B cell (primary cell): ENCODE measurements around the gene CDC26.

Source experiments
- EZH2 ChIP-seq: IDR thresholded peaks from 2 replicates; pipeline ENCODE4 v1.6.1; 2012; ENCODE audit warnings: borderline replicate concordance, low read depth, mild to moderate bottlenecking, moderate library complexity, low read length; ENCODE audit not compliant: insufficient read depth, poor library complexity, severe bottlenecking
- TF ChIP-seq, protein P1 (sequence below): fragments of 200-600 bp; IDR thresholded peaks from one replicate; pipeline ENCODE4 v1.8.0; 2022; ENCODE audit warnings: antibody characterized with exemption, mild to moderate bottlenecking

- TF ChIP-seq, protein P1, sequence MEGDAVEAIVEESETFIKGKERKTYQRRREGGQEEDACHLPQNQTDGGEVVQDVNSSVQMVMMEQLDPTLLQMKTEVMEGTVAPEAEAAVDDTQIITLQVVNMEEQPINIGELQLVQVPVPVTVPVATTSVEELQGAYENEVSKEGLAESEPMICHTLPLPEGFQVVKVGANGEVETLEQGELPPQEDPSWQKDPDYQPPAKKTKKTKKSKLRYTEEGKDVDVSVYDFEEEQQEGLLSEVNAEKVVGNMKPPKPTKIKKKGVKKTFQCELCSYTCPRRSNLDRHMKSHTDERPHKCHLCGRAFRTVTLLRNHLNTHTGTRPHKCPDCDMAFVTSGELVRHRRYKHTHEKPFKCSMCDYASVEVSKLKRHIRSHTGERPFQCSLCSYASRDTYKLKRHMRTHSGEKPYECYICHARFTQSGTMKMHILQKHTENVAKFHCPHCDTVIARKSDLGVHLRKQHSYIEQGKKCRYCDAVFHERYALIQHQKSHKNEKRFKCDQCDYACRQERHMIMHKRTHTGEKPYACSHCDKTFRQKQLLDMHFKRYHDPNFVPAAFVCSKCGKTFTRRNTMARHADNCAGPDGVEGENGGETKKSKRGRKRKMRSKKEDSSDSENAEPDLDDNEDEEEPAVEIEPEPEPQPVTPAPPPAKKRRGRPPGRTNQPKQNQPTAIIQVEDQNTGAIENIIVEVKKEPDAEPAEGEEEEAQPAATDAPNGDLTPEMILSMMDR, result no peak
- TF ChIP-seq EZH2, result no peak
These were observed 37.9 kb upstream of the CDC26 start for GRCh38 chr9:113313261-113313660.
